K562 (cell line): ENCODE results near the gene FAM174B. TPM values are rescaled to one million over a fixed set of nuclear protein-coding genes. Genes with fewer than 3 reads are reported as not detected.

Experiments
- ATAC-seq: fragments of 200-7000 bp; cut with Tn5 transposase; 3 replicates; pipeline ENCODE4 v1.9.1; 2020; ENCODE audit warnings: moderate library complexity
- BruUV-seq: library from RNA; stranded (reverse); fragments of 400-500 nt; replicated peaks from 2 replicates; lab custom pipeline; 2021; lab: Mats Ljungman, UMichigan
- CTCF ChIA-PET: fragments of 300-600 bp; formaldehyde crosslinking; extraction: SDS; loops from one replicate; lab custom pipeline; 2021; ENCODE audit warnings: low intra/inter-chr PET ratio; lab: Yijun Ruan, JAX
- POLR2A ChIA-PET: fragments of 300-600, 350-650 bp; sonication (Branson Sonifier 250); formaldehyde crosslinking; extraction: SDS; loops from one replicate; lab custom pipeline; 2021; ENCODE audit warnings: antibody characterized with exemption, inconsistent platforms; lab: Yijun Ruan, JAX
- DNase-seq, 4 experiments: peaks; one replicate each; pipeline versions ENCODE4 v3.0.0 to v3.0.0-alpha.2; 2011 to 2018; ENCODE audit warnings: low spot score in 3 of 4, mixed read lengths in 3 of 4; ENCODE audit errors: extremely low read depth in 1 of 4
- FAIRE-seq: peaks from 2 replicates; lab custom pipeline; 2011; peaks lifted over from hg19 to GRCh38; lab: Jason Lieb, UNC
- H2AFZ ChIP-seq: 2 replicates; pipeline ENCODE4 v1.6.0; 2011; ENCODE audit warnings: low read depth, low read length, control low read depth, inconsistent platforms
- H3K27ac ChIP-seq: fragments of 200-600 bp; 3 replicates; pipeline ENCODE4 v1.8.0; 2011; ENCODE audit warnings: low read depth, mild to moderate bottlenecking, control low read depth, inconsistent platforms, low read length, moderate library complexity, mixed read lengths; ENCODE audit errors: extremely low read depth
- H3K27me3 ChIP-seq, 2 experiments: fragments of 300-600 bp in 1 of 2; 2 replicates in 1 of 2; 3 replicates in 1 of 2; pipeline versions ENCODE4 v1.6.0 to v1.8.0; 2011; ENCODE audit warnings: inconsistent platforms in 2 of 2, low read length in 2 of 2, mild to moderate bottlenecking in 1 of 2, mixed read lengths in 1 of 2, moderate library complexity in 1 of 2; ENCODE audit not compliant: control insufficient read depth in 2 of 2, insufficient read depth in 2 of 2
- H3K36me3 ChIP-seq: fragments of 300-600 bp; 3 replicates; pipeline ENCODE4 v1.8.0; 2011; ENCODE audit warnings: mild to moderate bottlenecking, low read length, inconsistent platforms; ENCODE audit not compliant: control insufficient read depth, insufficient read depth
- H3K4me1 ChIP-seq, 2 experiments: fragments of 200-600 bp in 1 of 2; replicated peaks in 1 of 2; 2 replicates in 1 of 2; 3 replicates in 1 of 2; pipeline versions ENCODE4 v1.5.1 to v1.8.0; 2011; ENCODE audit warnings: inconsistent platforms in 2 of 2, low read length in 2 of 2, mild to moderate bottlenecking in 1 of 2, mixed read lengths in 1 of 2, moderate library complexity in 1 of 2; ENCODE audit not compliant: control insufficient read depth in 2 of 2, insufficient read depth in 2 of 2
- H3K4me2 ChIP-seq: 2 replicates; pipeline ENCODE4 v1.6.1; 2011; ENCODE audit warnings: low read length, control low read depth, inconsistent platforms, mixed read lengths; ENCODE audit not compliant: insufficient read depth
- H3K4me3 ChIP-seq: fragments of 200-600 bp; sonication (generic), shearing (Covaris generic); 2 replicates; pipeline ENCODE4 v1.5.1; 2016; ENCODE audit warnings: control low read depth, inconsistent platforms
- H3K79me2 ChIP-seq: fragments of 200-600 bp; 3 replicates; pipeline ENCODE4 v1.8.0; 2011; ENCODE audit warnings: low read length, inconsistent platforms; ENCODE audit not compliant: control insufficient read depth, insufficient read depth
- H3K9ac ChIP-seq, 2 experiments: 2 replicates each; pipeline versions ENCODE4 v1.6.0 to v1.6.1; 2011; ENCODE audit warnings: low read depth in 2 of 2, low read length in 2 of 2, control low read depth in 1 of 2, inconsistent platforms in 1 of 2, mild to moderate bottlenecking in 1 of 2, mixed read lengths in 1 of 2; ENCODE audit not compliant: insufficient read depth in 1 of 2
- H3K9me1 ChIP-seq: one replicate; pipeline ENCODE4 v1.6.0; 2011; ENCODE audit warnings: inconsistent platforms, mild to moderate bottlenecking, low read length, moderate library complexity; ENCODE audit not compliant: control insufficient read depth, insufficient read depth
- H3K9me3 ChIP-seq: replicated peaks from 2 replicates; pipeline ENCODE4 v1.5.1; 2011; ENCODE audit warnings: low read depth, low read length, inconsistent platforms; ENCODE audit not compliant: control insufficient read depth, insufficient read depth
- H4K20me1 ChIP-seq: replicated peaks from 2 replicates; pipeline ENCODE4 v1.6.1; 2011; ENCODE audit warnings: low read length, inconsistent platforms, mixed read lengths; ENCODE audit not compliant: control insufficient read depth, insufficient read depth
- CBFA2T2 ChIP-seq: fragments of 450-650 bp; conservative IDR thresholded peaks from 2 replicates; pipeline ENCODE4 v1.6.1; 2017; ENCODE audit warnings: mild to moderate bottlenecking
- DIDO1 ChIP-seq: fragments of 450-650 bp; IDR thresholded peaks from 2 replicates; pipeline ENCODE4 v1.6.1; 2016; ENCODE audit warnings: low read depth, missing biosample characterization, missing genetic modification characterization
- DPF2 ChIP-seq: fragments of 450-650 bp; IDR thresholded peaks from 2 replicates; pipeline ENCODE4 v1.6.1; 2016
- EP400 ChIP-seq: fragments of 450-650 bp; IDR thresholded peaks from 2 replicates; pipeline ENCODE4 v1.6.1; 2017; ENCODE audit warnings: antibody characterized with exemption, mild to moderate bottlenecking, moderate library complexity
- HDAC8 ChIP-seq: fragments of 450-650 bp; IDR thresholded peaks from 2 replicates; pipeline ENCODE4 v1.6.1; 2016; ENCODE audit warnings: mild to moderate bottlenecking, missing genetic modification characterization, moderate library complexity, missing compliant biosample characterization
- HNRNPH1 ChIP-seq: fragments of 200-400 bp; formaldehyde crosslinking; optimal IDR thresholded peaks from 2 replicates; pipeline ENCODE3; 2017; ENCODE audit warnings: low read depth, mild to moderate bottlenecking, low read length, moderate library complexity
- IRF2 ChIP-seq: sonication (generic); formaldehyde crosslinking; IDR thresholded peaks from 2 replicates; pipeline ENCODE4 v1.8.1; 2022; ENCODE audit warnings: mild to moderate bottlenecking, missing genetic modification reagents
- JUND ChIP-seq, 2 experiments: IDR thresholded peaks; 2 replicates in 1 of 2; 3 replicates in 1 of 2; pipeline ENCODE4 v1.6.1; 2011; ENCODE audit warnings: borderline replicate concordance in 2 of 2, low read depth in 2 of 2, low read length in 2 of 2, improper control_type of control experiment in 1 of 2, missing biosample characterization in 1 of 2, missing genetic modification characterization in 1 of 2, missing genetic modification reagents in 1 of 2
- MIER1 ChIP-seq: fragments of 450-650 bp; IDR thresholded peaks from 2 replicates; pipeline ENCODE4 v1.6.1; 2016; ENCODE audit warnings: antibody characterized with exemption, mild to moderate bottlenecking, low read depth
- PPARD ChIP-seq: fragments of 250-450 bp; sonication (Bioruptor Pico); IDR thresholded peaks from 2 replicates; pipeline ENCODE4 v1.8.0; 2022; ENCODE audit warnings: inconsistent platforms, mild to moderate bottlenecking, moderate library complexity
- RAD21 ChIP-seq, 2 experiments: fragments of 250-450 bp in 1 of 2; fragments of 450-650 bp in 1 of 2; sonication (Bioruptor Pico) in 1 of 2; formaldehyde crosslinking in 1 of 2; IDR thresholded peaks in 1 of 2; conservative IDR thresholded peaks in 1 of 2; 2 replicates each; pipeline versions ENCODE4 v1.4.0 to v1.8.0; 2020 to 2022; ENCODE audit warnings: mild to moderate bottlenecking in 2 of 2, moderate library complexity in 1 of 2
- RBM25 ChIP-seq: fragments of 200-400 bp; formaldehyde crosslinking; IDR thresholded peaks from 2 replicates; pipeline ENCODE4 v1.6.1; 2018; ENCODE audit warnings: low read length, low read depth, moderate library complexity; ENCODE audit not compliant: severe bottlenecking
- SLC30A9 ChIP-seq: fragments of 250-450 bp; sonication (Bioruptor Pico); IDR thresholded peaks from 2 replicates; pipeline ENCODE4 v1.8.0; 2022; ENCODE audit warnings: mild to moderate bottlenecking, moderate library complexity
- SREBF1 ChIP-seq: fragments of 150-350 bp; IDR thresholded peaks from 2 replicates; pipeline ENCODE4 v1.6.1; 2014; ENCODE audit warnings: antibody characterized with exemption, low read depth, low read length, borderline replicate concordance
- XRCC3 ChIP-seq: fragments of 450-650 bp; IDR thresholded peaks from 2 replicates; pipeline ENCODE4 v1.6.1; 2017; ENCODE audit warnings: mild to moderate bottlenecking, moderate library complexity
- ZNF584 ChIP-seq: fragments of 200-800 bp; sonication (Bioruptor generic); IDR thresholded peaks from 2 replicates; pipeline ENCODE4 v1.6.1; 2016; ENCODE audit warnings: low read depth, mild to moderate bottlenecking, missing genetic modification characterization, missing compliant biosample characterization
- ZNF668 ChIP-seq: fragments of 250-450 bp; sonication (Bioruptor Pico); IDR thresholded peaks from 2 replicates; pipeline ENCODE4 v1.8.0; 2022; ENCODE audit warnings: mild to moderate bottlenecking, inconsistent platforms
- ZNF766 ChIP-seq: fragments of 200-800 bp; sonication (Bioruptor generic); conservative IDR thresholded peaks from 2 replicates; pipeline ENCODE4 v1.6.1; 2016; ENCODE audit warnings: missing genetic modification characterization, missing compliant biosample characterization
- WGBS: fragments of 100-300 bp; shearing (Covaris generic); methylation state at CpG from one replicate; pipeline ENCODE4 v1.1.6; 2016; ENCODE audit warnings: low coverage, mixed read lengths; ENCODE audit not compliant: insufficient coverage; ENCODE audit errors: missing lambda C conversion rate; 5-methylcytosine and 5-hydroxymethylcytosine counted together
- in situ Hi-C: fragments of 300-500 bp; cut with MboI; formaldehyde crosslinking; loops from 4 replicates; pipeline ENCODE4 v1.15.0; 2018; ENCODE audit warnings: inconsistent platforms, mixed read lengths
- intact Hi-C: fragments of 100-400 bp; cut with micrococcal nuclease; formaldehyde crosslinking; loops from 2 replicates; pipeline ENCODE4 v1.14.2; 2022
- polyA plus RNA-seq, 8 experiments: library from polyadenylated mRNA; depleted of rRNA in 4 of 8; stranded (reverse) in 5 of 8; unstranded in 3 of 8; fragments of >200 nt; fragmentation: Nextera tagmentation in 2 of 8; fragmentation: Illumina TruSeq in 1 of 8; extraction: Ambion mirVana in 2 of 8; extraction: Trizol in 1 of 8; gene quantifications; 2 replicates each; pipeline versions ENCODE4 v1.2.1 to v1.2.3, GENCODE V29; 2011 to 2014; ENCODE audit warnings: inconsistent platforms in 1 of 8, missing spikeins in 1 of 8
- total RNA-seq, 7 experiments: library from RNA; depleted of rRNA in 6 of 7; stranded (reverse); fragments of >200 nt in 6 of 7; fragmentation: Illumina TruSeq in 2 of 7; extraction: Trizol in 2 of 7; gene quantifications; 2 replicates each; pipeline versions ENCODE4 v1.2.1 to v1.2.3, GENCODE V29; 2011 to 2021; ENCODE audit warnings: low replicate concordance in 1 of 7
- TF ChIP-seq, protein P1 (sequence below): sonication (generic); formaldehyde crosslinking; IDR thresholded peaks from 2 replicates; pipeline ENCODE4 v1.8.1; 2023; ENCODE audit warnings: mild to moderate bottlenecking, missing genetic modification reagents

FAM174B gene
- total and polyA plus RNA-seq, 9 of the 15 experiments (the other 6 are each of a cell fraction or from before 2014, with no cell fraction given), result 0.39 to 2.7 (median 1.9) TPM; not detected in 1

DNA sequence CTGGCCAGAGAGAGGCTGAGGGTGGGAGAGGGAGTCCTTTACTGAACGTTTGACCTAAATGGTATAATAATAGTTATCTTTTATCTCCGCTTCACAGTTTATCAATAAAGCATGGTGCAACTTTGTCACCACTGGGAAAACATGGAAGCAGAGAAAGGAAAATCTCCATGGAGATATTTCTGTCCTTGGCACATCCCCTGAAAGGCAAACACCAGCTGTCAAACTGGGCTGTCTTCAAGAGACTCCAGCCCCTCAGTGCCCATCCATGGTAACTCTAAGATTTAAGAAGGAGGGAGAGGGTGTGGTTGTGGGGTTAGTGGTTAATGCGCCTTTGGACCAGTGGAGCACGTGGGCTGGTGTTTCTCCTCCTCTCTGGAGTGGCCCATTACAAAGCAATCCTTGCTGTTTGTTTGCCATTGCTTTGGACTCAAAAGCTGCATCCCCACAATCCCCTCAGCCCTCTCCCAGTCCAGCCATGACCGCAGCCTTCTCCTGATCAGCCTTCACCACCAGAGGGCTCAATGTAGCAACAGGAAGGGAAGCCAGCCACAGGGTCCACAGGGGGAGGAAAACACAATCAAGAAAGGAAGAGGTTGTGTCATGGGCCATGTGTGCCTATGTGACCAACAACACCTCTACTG lies 38.2 kb upstream of the FAM174B start (continued):
- TF ChIP-seq JUND (IDR thresholded peaks at IDR 0.05; ENCODE audit: borderline replicate concordance, low read depth, low read length) (0 out of 2 replicates have a peak, but pooled peaks have one; percentile 14), JUND (tag; IDR thresholded peaks at IDR 0.05; ENCODE audit: borderline replicate concordance, low read depth, low read length) (no peak), RBM25 (no peak), CBFA2T2 (no peak)

DNA sequence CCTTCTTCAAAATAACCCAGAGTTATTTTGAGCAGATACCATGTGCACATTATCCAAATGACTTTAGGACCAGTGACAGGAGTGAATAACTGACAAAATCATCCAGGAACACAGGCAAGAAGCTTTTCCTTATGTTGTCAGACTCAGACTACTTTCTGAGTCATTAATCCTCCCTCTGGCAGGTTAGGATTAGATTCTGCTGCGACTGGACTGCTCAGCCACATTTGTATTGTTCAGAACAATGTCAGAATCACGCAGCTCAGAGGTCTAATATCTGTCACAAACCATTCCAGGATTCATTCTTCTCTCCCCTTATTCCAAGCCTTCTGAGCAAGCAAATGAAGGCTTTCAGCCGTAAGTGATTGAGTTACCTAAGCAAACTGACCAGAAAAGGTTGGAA lies 34.8 kb upstream of the FAM174B start:
- Histone ChIP-seq H3K79me2 (no peaks in the 10 kb centered on the region), H3K9ac (no peak overlapping the region), H3K9me1 (no peaks in the 10 kb centered on the region), H2AFZ (no peak overlapping the region), H3K9me3 (no peaks in the 10 kb centered on the region), H3K36me3 (no peaks in the 10 kb centered on the region), H4K20me1 (no peaks in the 10 kb centered on the region), H3K27ac (no peak overlapping the region), H3K4me1 (no peaks in the 10 kb centered on the region), H3K4me3 (no peak overlapping the region), H3K27me3 (peaks cover 3 to 7% of the 10 kb centered on the region in 2 experiments; a peak in 3 of 5 replicates), H3K4me2 (no peak overlapping the region)
- ChIA-PET POLR2A (no interaction called here), CTCF (no interaction called here)
- ATAC-seq (no peak), DNase-seq (no peak), FAIRE-seq (no peak)
- 0% methylated on average over 3 of the region's 3 CpGs for WGBS
- no TSS peak for BruUV-seq
- TF ChIP-seq DPF2, result no peak
- TF ChIP-seq ZNF766, result no peak
- TF ChIP-seq PPARD (CRISPR knock-in tag), result no peak
- no peak for TF ChIP-seq HNRNPH1
- TF ChIP-seq RAD21 (CRISPR knock-in tag; conservative IDR thresholded peaks at IDR 0.05 in 1 of 2, IDR thresholded peaks at IDR 0.05 in 1 of 2), result no peak
- no peak for TF ChIP-seq ZNF584
- TF ChIP-seq ZNF668 (CRISPR knock-in tag), result no peak
- TF ChIP-seq, protein P1, sequence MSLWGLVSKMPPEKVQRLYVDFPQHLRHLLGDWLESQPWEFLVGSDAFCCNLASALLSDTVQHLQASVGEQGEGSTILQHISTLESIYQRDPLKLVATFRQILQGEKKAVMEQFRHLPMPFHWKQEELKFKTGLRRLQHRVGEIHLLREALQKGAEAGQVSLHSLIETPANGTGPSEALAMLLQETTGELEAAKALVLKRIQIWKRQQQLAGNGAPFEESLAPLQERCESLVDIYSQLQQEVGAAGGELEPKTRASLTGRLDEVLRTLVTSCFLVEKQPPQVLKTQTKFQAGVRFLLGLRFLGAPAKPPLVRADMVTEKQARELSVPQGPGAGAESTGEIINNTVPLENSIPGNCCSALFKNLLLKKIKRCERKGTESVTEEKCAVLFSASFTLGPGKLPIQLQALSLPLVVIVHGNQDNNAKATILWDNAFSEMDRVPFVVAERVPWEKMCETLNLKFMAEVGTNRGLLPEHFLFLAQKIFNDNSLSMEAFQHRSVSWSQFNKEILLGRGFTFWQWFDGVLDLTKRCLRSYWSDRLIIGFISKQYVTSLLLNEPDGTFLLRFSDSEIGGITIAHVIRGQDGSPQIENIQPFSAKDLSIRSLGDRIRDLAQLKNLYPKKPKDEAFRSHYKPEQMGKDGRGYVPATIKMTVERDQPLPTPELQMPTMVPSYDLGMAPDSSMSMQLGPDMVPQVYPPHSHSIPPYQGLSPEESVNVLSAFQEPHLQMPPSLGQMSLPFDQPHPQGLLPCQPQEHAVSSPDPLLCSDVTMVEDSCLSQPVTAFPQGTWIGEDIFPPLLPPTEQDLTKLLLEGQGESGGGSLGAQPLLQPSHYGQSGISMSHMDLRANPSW (CRISPR knock-in tag), result no peak
- no peak for TF ChIP-seq SLC30A9 (CRISPR knock-in tag)
- no peak for TF ChIP-seq MIER1
- TF ChIP-seq IRF2 (CRISPR knock-in tag), result no peak
- no peak for TF ChIP-seq SREBF1
- TF ChIP-seq XRCC3, result no peak
- TF ChIP-seq DIDO1, result no peak
- no peak for TF ChIP-seq EP400
- no peak for TF ChIP-seq HDAC8
- intact Hi-C loops (no loop called here), in situ Hi-C loops (no loop called here)
